Vagina (tissue), 2 donors: Measurements from ENCODE around the gene S100A12. TPM values are rescaled to one million over a fixed set of nuclear protein-coding genes. Genes with fewer than 3 reads are reported as not detected.

Experiments used
- DNase-seq, 2 donors: peaks; one replicate each; pipeline ENCODE4 v3.0.0-alpha.2; 2017; ENCODE audit errors: extremely low spot score in 2 of 2
- H3K27ac ChIP-seq: fragments of 200-600 bp; sonication (generic); one replicate; pipeline ENCODE4 v1.5.1; 2019
- H3K27me3 ChIP-seq: fragments of 200-600 bp; sonication (generic); one replicate; pipeline ENCODE4 v1.5.1; 2019
- H3K36me3 ChIP-seq, 2 donors: fragments of 200-600 bp; sonication (generic); one replicate each; pipeline ENCODE4 v1.5.1; 2017 to 2019
- H3K4me1 ChIP-seq: fragments of 200-600 bp; sonication (generic); one replicate; pipeline ENCODE4 v1.5.1; 2019
- H3K4me3 ChIP-seq, 2 donors: fragments of 200-600 bp; sonication (generic); 1 replicate in 1 of 2; 2 replicates in 1 of 2; pipeline ENCODE4 v1.5.1; 2016 to 2019
- H3K9me3 ChIP-seq: fragments of 200-600 bp; sonication (generic); one replicate; pipeline ENCODE4 v1.5.1; 2019
- CTCF ChIP-seq, 3 experiments: fragments of 450-650 bp in 2 of 3; fragments of 200-600 bp in 1 of 3; sonication (generic) in 1 of 3; IDR thresholded peaks; one replicate each; pipeline ENCODE4 v1.5.1; 2017 to 2019; ENCODE audit warnings: antibody characterized with exemption in 3 of 3, mild to moderate bottlenecking in 2 of 3, moderate library complexity in 2 of 3
- POLR2A ChIP-seq, 2 donors: fragments of 450-650 bp; IDR thresholded peaks; one replicate each; pipeline ENCODE4 v1.6.1; 2017; ENCODE audit warnings: antibody characterized with exemption in 2 of 2, mild to moderate bottlenecking in 2 of 2, moderate library complexity in 2 of 2
- POLR2AphosphoS5 ChIP-seq, 2 donors: sonication (generic); formaldehyde crosslinking; IDR thresholded peaks; one replicate each; pipeline ENCODE4 v1.9.0; 2017; ENCODE audit warnings: antibody characterized with exemption in 2 of 2, mild to moderate bottlenecking in 2 of 2, low read depth in 1 of 2; ENCODE audit not compliant: insufficient read depth in 1 of 2
- intact Hi-C: fragments of 100-400 bp; cut with DNase I; formaldehyde crosslinking; loops from one replicate; pipeline ENCODE4 v1.15.1; 2023
- total RNA-seq: library from RNA; depleted of rRNA; stranded (reverse); fragments of >200 nt; gene quantifications from one replicate; pipeline ENCODE4 v1.2.3, GENCODE V29; 2016

S100A12 gene
- total RNA-seq, 1 donor from 2014 or later: 4.2 TPM

GRCh38 chr1:153352523-153352922, 22.9 kb downstream of the S100A12 start:
- no peak for TF ChIP-seq POLR2A (IDR thresholded peaks at IDR 0.05)
- peak; percentile 76 to 85 (median 78) for TF ChIP-seq CTCF (IDR thresholded peaks at IDR 0.05)
- Histone ChIP-seq H3K36me3 (no peaks in the 10 kb centered on the region), H3K9me3 (no peaks in the 10 kb centered on the region), H3K27ac (no peak overlapping the region), H3K4me1 (no peaks in the 10 kb centered on the region), H3K4me3 (no peak overlapping the region), H3K27me3 (no peaks in the 10 kb centered on the region)
- intact Hi-C loops: loop anchor here (10.0 kb wide), 1 partner anchor 112 kb away; the partner anchor contains the start of gene S100A7
- peak; percentile 31 to 42 for DNase-seq

GRCh38 chr1:153350321-153350957, 25.0 kb downstream of the S100A12 start:
- DNase-seq: peak in 1 of 2 donors; percentile 27
- Histone ChIP-seq H3K9me3 (no peaks in the 10 kb centered on the region), H3K27ac (no peak overlapping the region), H3K4me3 (no peak overlapping the region), H3K4me1 (no peaks in the 10 kb centered on the region), H3K27me3 (no peaks in the 10 kb centered on the region), H3K36me3 (no peaks in the 10 kb centered on the region)
- intact Hi-C loops: loop anchor here (10.0 kb wide), 1 partner anchor 114 kb away; the partner anchor contains the start of gene S100A7
- TF ChIP-seq POLR2A (IDR thresholded peaks at IDR 0.05) (no peak), CTCF (IDR thresholded peaks at IDR 0.05) (no peak), POLR2AphosphoS5 (IDR thresholded peaks at IDR 0.05; ENCODE audit: insufficient read depth in 1 of 2, low read depth in 1 of 2) (no peak)

- intact Hi-C loops: loop anchor here (10.0 kb wide), 1 partner anchor 115 kb away; the partner anchor contains the start of gene S100A7
- no peaks in the 10 kb centered on the region for H3K36me3 ChIP-seq
- no peak overlapping the region for H3K4me3 ChIP-seq
- H3K9me3 ChIP-seq: no peaks in the 10 kb centered on the region
- no peak overlapping the region for H3K27ac ChIP-seq
- H3K27me3 ChIP-seq: no peaks in the 10 kb centered on the region
- H3K4me1 ChIP-seq: no peaks in the 10 kb centered on the region
- TF ChIP-seq POLR2AphosphoS5 (IDR thresholded peaks at IDR 0.05; ENCODE audit: insufficient read depth in 1 of 2, low read depth in 1 of 2) (no peak), CTCF (IDR thresholded peaks at IDR 0.05) (no peak), POLR2A (IDR thresholded peaks at IDR 0.05) (no peak)
- peak; percentile 75 to 82 for DNase-seq
Observed at GRCh38 chr1:153349363-153350320, 25.8 kb downstream of the S100A12 start.

GRCh38 chr1:153348511-153349362, 26.7 kb downstream of the S100A12 start, which contains the start of gene PGLYRP4:
TSS of gene PGLYRP4 (minus strand) at chr1:153348841. CDS start at chr1:153347932, 909 bp downstream.
- H3K27me3 ChIP-seq: no peaks in the 10 kb centered on the region
- DNase-seq: peak; percentile 79 to 85
- H3K36me3 ChIP-seq: no peaks in the 10 kb centered on the region
- intact Hi-C loops: no loop called here
- H3K4me1 ChIP-seq: no peaks in the 10 kb centered on the region
- H3K4me3 ChIP-seq: no peak within 1 kb of the TSS
- no peak within 1 kb of the TSS for H3K27ac ChIP-seq
- TF ChIP-seq POLR2A (IDR thresholded peaks at IDR 0.05) (no peak), CTCF (IDR thresholded peaks at IDR 0.05) (no peak), POLR2AphosphoS5 (IDR thresholded peaks at IDR 0.05; ENCODE audit: insufficient read depth in 1 of 2, low read depth in 1 of 2) (peak in 1 of 2 donors; percentile 18)
- H3K9me3 ChIP-seq: no peaks in the 10 kb centered on the region
